WTC11 (cell line): ENCODE data around the gene RSAD1. TPM values are rescaled to one million over a fixed set of nuclear protein-coding genes. Genes with fewer than 3 reads are reported as not detected.

Experiments
- ATAC-seq: fragments of 200-7000 bp; cut with Tn5 transposase; 2 replicates; pipeline ENCODE4 v1.10.0; 2021; ENCODE audit warnings: mild to moderate bottlenecking, moderate library complexity
- CTCF ChIA-PET: fragments of 300-600 bp; sonication (Branson Sonifier 250); formaldehyde crosslinking; loops from one replicate; lab custom pipeline; 2021; ENCODE audit warnings: antibody characterized with exemption; lab: Charles Lee
- POLR2A ChIA-PET: fragments of 350-600 bp; sonication (Branson Sonifier 250); formaldehyde crosslinking; loops from one replicate; lab custom pipeline; 2021; ENCODE audit warnings: antibody characterized with exemption; lab: Charles Lee
- DNase-seq: peaks from one replicate; pipeline ENCODE4 v3.0.0; 2021; ENCODE audit warnings: low spot score
- H3K27ac Mint-ChIP-seq: 2 replicates; pipeline ENCODE4 v1.8.0; 2021; ENCODE audit warnings: mixed read lengths
- H3K27me3 Mint-ChIP-seq: 2 replicates; pipeline ENCODE4 v1.8.0; 2021; ENCODE audit warnings: low read depth, mild to moderate bottlenecking, moderate library complexity, mixed read lengths
- H3K36me3 Mint-ChIP-seq: 2 replicates; pipeline ENCODE4 v1.8.0; 2021; ENCODE audit warnings: mixed read lengths
- H3K4me1 Mint-ChIP-seq: 2 replicates; pipeline ENCODE4 v1.8.0; 2022; ENCODE audit warnings: mixed read lengths
- H3K4me3 Mint-ChIP-seq: 2 replicates; pipeline ENCODE4 v1.8.0; 2021; ENCODE audit warnings: mild to moderate bottlenecking, moderate library complexity, mixed read lengths
- H3K9me3 Mint-ChIP-seq: 2 replicates; pipeline ENCODE4 v1.8.0; 2021; ENCODE audit warnings: mixed read lengths
- AR ChIP-seq: fragments of 250-450 bp; sonication (Bioruptor Pico); IDR thresholded peaks from 2 replicates; pipeline ENCODE4 v1.9.0; 2021; ENCODE audit warnings: mild to moderate bottlenecking
- ATF2 ChIP-seq: sonication (generic); formaldehyde crosslinking; IDR thresholded peaks from 2 replicates; pipeline ENCODE4 v1.8.1; 2022; ENCODE audit warnings: low read depth, missing genetic modification reagents, borderline replicate concordance
- ATF6 ChIP-seq: sonication (generic); formaldehyde crosslinking; IDR thresholded peaks from 2 replicates; pipeline ENCODE4 v1.8.1; 2023; ENCODE audit warnings: mild to moderate bottlenecking, missing genetic modification reagents
- CBFB ChIP-seq: sonication (generic); formaldehyde crosslinking; IDR thresholded peaks from 2 replicates; pipeline ENCODE4 v1.8.1; 2022; ENCODE audit warnings: mild to moderate bottlenecking, low read depth, missing genetic modification reagents
- EMX1 ChIP-seq: fragments of 250-450 bp; sonication (Bioruptor Pico); IDR thresholded peaks from 2 replicates; pipeline ENCODE4 v1.8.0; 2021; ENCODE audit warnings: mild to moderate bottlenecking
- FOXP1 ChIP-seq: sonication (generic); formaldehyde crosslinking; IDR thresholded peaks from 2 replicates; pipeline ENCODE4 v1.8.0; 2022; ENCODE audit warnings: missing genetic modification reagents, mild to moderate bottlenecking, moderate library complexity, borderline replicate concordance
- GRHL2 ChIP-seq: fragments of 250-450 bp; sonication (Bioruptor Pico); IDR thresholded peaks from 2 replicates; pipeline ENCODE4 v1.8.0; 2022; ENCODE audit warnings: mild to moderate bottlenecking, moderate library complexity; ENCODE audit not compliant: insufficient replicate concordance, severe bottlenecking
- JUN ChIP-seq: sonication (generic); formaldehyde crosslinking; IDR thresholded peaks from 2 replicates; pipeline ENCODE4 v1.8.0; 2023; ENCODE audit warnings: mild to moderate bottlenecking, missing genetic modification reagents
- MXD4 ChIP-seq: fragments of 250-450 bp; sonication (Bioruptor Pico); IDR thresholded peaks from 2 replicates; pipeline ENCODE4 v1.8.0; 2021; ENCODE audit warnings: mild to moderate bottlenecking, moderate library complexity, borderline replicate concordance
- NR3C1 ChIP-seq: sonication (generic); formaldehyde crosslinking; conservative IDR thresholded peaks from 2 replicates; pipeline ENCODE4 v1.8.1; 2023; ENCODE audit warnings: low read depth, mild to moderate bottlenecking, missing genetic modification reagents
- PRDM15 ChIP-seq: sonication (generic); formaldehyde crosslinking; IDR thresholded peaks from 2 replicates; pipeline ENCODE4 v1.8.0; 2022; ENCODE audit warnings: missing genetic modification reagents
- PRRX2 ChIP-seq: fragments of 250-450 bp; sonication (Bioruptor Pico); IDR thresholded peaks from 2 replicates; pipeline ENCODE4 v1.8.0; 2021; ENCODE audit warnings: mild to moderate bottlenecking
- TEAD4 ChIP-seq: sonication (generic); formaldehyde crosslinking; IDR thresholded peaks from 2 replicates; pipeline ENCODE4 v1.8.0; 2022; ENCODE audit warnings: mild to moderate bottlenecking, missing genetic modification reagents
- ZNF121 ChIP-seq: sonication (generic); formaldehyde crosslinking; IDR thresholded peaks from 2 replicates; pipeline ENCODE4 v1.8.0; 2023; ENCODE audit warnings: missing genetic modification reagents
- ZNF423 ChIP-seq: fragments of 250-450 bp; sonication (Bioruptor Pico); IDR thresholded peaks from 2 replicates; pipeline ENCODE4 v2.1.2; 2022; ENCODE audit warnings: mild to moderate bottlenecking, moderate library complexity
- ZSCAN18 ChIP-seq: fragments of 250-450 bp; sonication (Bioruptor Pico); IDR thresholded peaks from 2 replicates; pipeline ENCODE4 v2.1.2; 2022; ENCODE audit warnings: mild to moderate bottlenecking, moderate library complexity
- total RNA-seq: library from RNA; stranded (reverse); gene quantifications from 3 replicates; pipeline ENCODE4 v1.2.3, GENCODE V29; 2021

RSAD1 gene
- total RNA-seq, 1 experiment from 2014 or later, result 35.1 TPM

GRCh38 chr17:50439008-50439407 lies 39.7 kb upstream of the RSAD1 start:
- ChIA-PET CTCF (interaction anchor here (0.6 to 1.9 kb wide), 3 partner anchors 13 to 346 kb away, joined by 3 to 8 read pairs (median 4); partner anchors contain the start of genes ACSF2 and LRRC59), POLR2A (no interaction called here)

More at GRCh38 chr17:50439008-50439407, 39.7 kb upstream of the RSAD1 start:
- Mint-ChIP-seq H3K27me3 (no peaks in the 10 kb centered on the region), H3K9me3 (no peaks in the 10 kb centered on the region), H3K4me3 (no peak overlapping the region), H3K36me3 (no peaks in the 10 kb centered on the region), H3K27ac (no peak overlapping the region), H3K4me1 (peaks cover 15% of the 10 kb centered on the region)
- DNase-seq (no peak), ATAC-seq (no peak)
- TF ChIP-seq FOXP1 (CRISPR knock-in tag) (no peak), TEAD4 (no peak), CBFB (CRISPR knock-in tag) (no peak), PRRX2 (CRISPR knock-in tag) (no peak), ZSCAN18 (CRISPR knock-in tag) (no peak), EMX1 (no peak), ZNF121 (CRISPR knock-in tag) (no peak), AR (CRISPR knock-in tag) (no peak), PRDM15 (CRISPR knock-in tag) (no peak), ATF6 (no peak), JUN (CRISPR knock-in tag) (no peak), ZNF423 (CRISPR knock-in tag) (no peak), GRHL2 (CRISPR knock-in tag) (no peak), MXD4 (CRISPR knock-in tag) (no peak), ATF2 (CRISPR knock-in tag) (no peak), NR3C1 (no peak)
- TF ChIP-seq, all 79 proteins: peak for 0
